ENCODE measurements around the gene GSG1L. TPM values are rescaled to one million over a fixed set of nuclear protein-coding genes. Genes with fewer than 3 reads are reported as not detected.

Gene GSG1L
- total RNA-seq, 2 donors from 2014 or later: 13.9 to 34.7 TPM

GRCh38 chr16:27928542-27928941 lies 135.0 kb downstream of the GSG1L start:
- Histone ChIP-seq H3K36me3 (no peaks in the 10 kb centered on the region), H3K4me3 (no peak overlapping the region), H3K4me1 (no peaks in the 10 kb centered on the region), H3K27me3 (no peaks in the 10 kb centered on the region), H3K27ac (no peak overlapping the region), H3K9me3 (no peaks in the 10 kb centered on the region)
- no peak for DNase-seq (ENCODE audit: low spot score)
- TF ChIP-seq, protein P1, sequence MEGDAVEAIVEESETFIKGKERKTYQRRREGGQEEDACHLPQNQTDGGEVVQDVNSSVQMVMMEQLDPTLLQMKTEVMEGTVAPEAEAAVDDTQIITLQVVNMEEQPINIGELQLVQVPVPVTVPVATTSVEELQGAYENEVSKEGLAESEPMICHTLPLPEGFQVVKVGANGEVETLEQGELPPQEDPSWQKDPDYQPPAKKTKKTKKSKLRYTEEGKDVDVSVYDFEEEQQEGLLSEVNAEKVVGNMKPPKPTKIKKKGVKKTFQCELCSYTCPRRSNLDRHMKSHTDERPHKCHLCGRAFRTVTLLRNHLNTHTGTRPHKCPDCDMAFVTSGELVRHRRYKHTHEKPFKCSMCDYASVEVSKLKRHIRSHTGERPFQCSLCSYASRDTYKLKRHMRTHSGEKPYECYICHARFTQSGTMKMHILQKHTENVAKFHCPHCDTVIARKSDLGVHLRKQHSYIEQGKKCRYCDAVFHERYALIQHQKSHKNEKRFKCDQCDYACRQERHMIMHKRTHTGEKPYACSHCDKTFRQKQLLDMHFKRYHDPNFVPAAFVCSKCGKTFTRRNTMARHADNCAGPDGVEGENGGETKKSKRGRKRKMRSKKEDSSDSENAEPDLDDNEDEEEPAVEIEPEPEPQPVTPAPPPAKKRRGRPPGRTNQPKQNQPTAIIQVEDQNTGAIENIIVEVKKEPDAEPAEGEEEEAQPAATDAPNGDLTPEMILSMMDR (IDR thresholded peaks at IDR 0.05): no peak

DNA sequence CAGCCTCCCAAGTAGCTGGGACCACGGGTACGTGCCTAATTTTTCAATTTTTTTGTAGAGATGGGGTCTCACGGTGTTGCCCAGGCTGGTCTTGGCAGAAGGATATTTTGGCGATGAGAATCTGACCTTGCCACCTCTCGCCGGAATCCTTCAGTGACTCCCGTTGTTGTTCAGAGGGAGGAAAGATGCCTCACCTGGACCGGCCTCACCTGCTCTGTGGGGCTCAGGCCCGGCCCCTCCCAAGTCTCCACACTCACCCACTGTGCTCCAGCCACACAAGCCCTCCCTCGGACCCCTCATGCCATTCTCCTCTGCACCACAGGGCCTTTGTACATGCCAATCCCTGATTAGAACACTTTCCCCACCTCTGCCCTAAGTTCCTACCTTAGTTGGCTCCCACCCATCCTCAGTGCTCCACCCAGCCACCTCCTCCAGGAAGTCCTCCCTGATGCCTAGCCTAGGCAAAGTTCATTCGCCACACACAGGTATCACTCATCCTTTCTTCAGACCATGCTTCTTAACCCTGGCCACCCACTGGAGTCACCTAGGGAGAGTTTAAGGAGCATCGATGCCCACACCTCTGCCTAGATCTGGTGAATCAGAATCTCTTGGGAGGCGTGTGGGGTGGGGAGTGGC lies 136.1 kb downstream of the GSG1L start:
- TF ChIP-seq, protein P1 (IDR thresholded peaks at IDR 0.05): no peak
- Histone ChIP-seq H3K36me3 (no peaks in the 10 kb centered on the region), H3K4me1 (no peaks in the 10 kb centered on the region), H3K27me3 (no peaks in the 10 kb centered on the region), H3K4me3 (no peak overlapping the region), H3K9me3 (no peaks in the 10 kb centered on the region), H3K27ac (no peak overlapping the region)
- DNase-seq (ENCODE audit: low spot score): no peak

GRCh38 chr16:27925612-27926011 lies 137.9 kb downstream of the GSG1L start:
- no peaks in the 10 kb centered on the region for H3K36me3 ChIP-seq
- H3K27me3 ChIP-seq: no peaks in the 10 kb centered on the region
- no peaks in the 10 kb centered on the region for H3K9me3 ChIP-seq
- no peak overlapping the region for H3K27ac ChIP-seq
- H3K4me1 ChIP-seq: no peaks in the 10 kb centered on the region
- no peak for DNase-seq (ENCODE audit: low spot score)
- H3K4me3 ChIP-seq: no peak overlapping the region
- TF ChIP-seq, protein P1 (IDR thresholded peaks at IDR 0.05): no peak

DNA sequence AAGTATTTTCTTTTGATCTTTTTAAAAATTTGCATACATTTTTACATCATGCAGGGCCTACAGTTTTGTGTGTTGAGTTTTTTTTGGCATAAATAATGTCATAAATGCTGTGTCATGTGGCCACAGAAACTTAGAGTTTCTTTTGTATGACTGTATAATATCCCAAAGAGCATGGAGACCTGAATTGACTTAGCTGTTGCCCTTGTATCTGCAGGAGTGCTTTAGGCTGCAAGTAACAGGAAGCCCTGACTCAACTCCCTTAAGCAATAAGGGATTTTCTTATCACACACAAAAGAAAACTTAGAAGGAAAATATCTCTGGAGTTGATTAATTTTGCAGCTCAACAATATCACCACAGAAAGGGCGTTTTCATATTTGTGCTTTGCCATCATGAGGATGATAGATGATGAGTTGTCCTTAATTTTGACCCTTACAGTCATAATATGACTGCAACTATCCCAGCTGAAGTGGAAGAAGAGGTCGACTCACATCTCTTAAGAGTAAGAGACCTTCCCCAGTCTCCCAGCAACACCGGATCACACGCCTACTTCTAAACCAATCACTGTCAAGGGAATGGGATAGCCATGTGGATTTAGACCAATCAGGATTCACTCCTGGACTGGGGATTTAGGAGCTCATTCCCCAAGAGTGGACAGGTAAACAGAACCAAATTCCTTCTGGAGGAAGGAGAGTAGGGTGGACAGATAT lies 138.9 kb downstream of the GSG1L start:
- Histone ChIP-seq H3K27me3 (no peaks in the 10 kb centered on the region), H3K4me1 (no peaks in the 10 kb centered on the region), H3K27ac (no peak overlapping the region), H3K36me3 (no peaks in the 10 kb centered on the region), H3K9me3 (no peaks in the 10 kb centered on the region), H3K4me3 (no peak overlapping the region)
- TF ChIP-seq, protein P1 (IDR thresholded peaks at IDR 0.05): no peak
- no peak for DNase-seq (ENCODE audit: low spot score)

DNA sequence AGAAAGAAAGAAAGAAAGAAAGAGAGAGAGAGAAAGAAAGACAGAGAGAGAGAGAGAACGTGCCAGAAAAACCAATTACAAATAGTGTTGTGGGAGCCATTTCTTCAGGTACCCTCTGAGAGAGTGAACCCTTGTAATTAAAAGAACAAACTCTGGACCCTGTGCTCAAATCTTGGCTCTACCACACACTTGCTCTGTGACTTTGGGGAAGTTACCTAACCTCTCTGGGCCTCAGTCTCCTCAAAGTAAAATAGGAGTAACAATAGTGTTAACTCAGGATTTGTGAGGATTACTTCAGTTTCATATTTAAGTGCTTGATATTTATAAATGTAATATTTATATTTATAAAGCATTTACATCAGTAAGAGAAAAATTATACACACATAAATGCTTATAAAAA lies 139.8 kb downstream of the GSG1L start:
- no peaks in the 10 kb centered on the region for H3K27me3 ChIP-seq
- H3K36me3 ChIP-seq: no peaks in the 10 kb centered on the region
- TF ChIP-seq, protein P1 (IDR thresholded peaks at IDR 0.05): no peak
- no peak for DNase-seq (ENCODE audit: low spot score)
- H3K4me3 ChIP-seq: no peak overlapping the region
- no peaks in the 10 kb centered on the region for H3K9me3 ChIP-seq
- H3K4me1 ChIP-seq: no peaks in the 10 kb centered on the region
- H3K27ac ChIP-seq: no peak overlapping the region

All from right atrium auricular region (tissue), 2 donors.